ENCODE results near the gene ELFN1. TPM values are rescaled to one million over a fixed set of nuclear protein-coding genes. Genes with fewer than 3 reads are reported as not detected.

Gene ELFN1
- total and polyA plus RNA-seq, 10 of the 15 experiments (the other 5 are each of a cell fraction or from before 2014, with no cell fraction given), result 0.04 TPM; not detected in 9

DNA sequence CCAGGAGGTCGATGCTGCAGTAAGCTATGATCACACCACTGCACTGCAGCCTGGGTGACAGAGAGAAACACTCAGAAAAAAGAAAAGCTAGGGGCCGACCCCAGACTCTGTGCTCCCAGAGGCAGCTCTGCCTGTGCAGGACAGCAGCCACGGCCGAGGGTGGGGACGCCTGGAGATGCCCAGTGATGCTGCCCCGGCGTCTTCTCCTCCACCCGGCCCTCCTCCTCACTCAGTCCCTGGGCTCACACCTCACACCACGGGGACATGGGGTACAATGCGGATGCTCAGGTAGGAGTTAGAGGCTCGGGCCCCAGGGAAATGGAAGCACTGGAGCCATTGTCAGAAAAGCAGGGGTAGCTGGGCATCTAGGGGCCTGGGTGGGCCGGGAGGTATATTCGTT, 46.3 kb upstream of the ELFN1 start:
- BruUV-seq (replicated peaks), result no TSS peak

DNA sequence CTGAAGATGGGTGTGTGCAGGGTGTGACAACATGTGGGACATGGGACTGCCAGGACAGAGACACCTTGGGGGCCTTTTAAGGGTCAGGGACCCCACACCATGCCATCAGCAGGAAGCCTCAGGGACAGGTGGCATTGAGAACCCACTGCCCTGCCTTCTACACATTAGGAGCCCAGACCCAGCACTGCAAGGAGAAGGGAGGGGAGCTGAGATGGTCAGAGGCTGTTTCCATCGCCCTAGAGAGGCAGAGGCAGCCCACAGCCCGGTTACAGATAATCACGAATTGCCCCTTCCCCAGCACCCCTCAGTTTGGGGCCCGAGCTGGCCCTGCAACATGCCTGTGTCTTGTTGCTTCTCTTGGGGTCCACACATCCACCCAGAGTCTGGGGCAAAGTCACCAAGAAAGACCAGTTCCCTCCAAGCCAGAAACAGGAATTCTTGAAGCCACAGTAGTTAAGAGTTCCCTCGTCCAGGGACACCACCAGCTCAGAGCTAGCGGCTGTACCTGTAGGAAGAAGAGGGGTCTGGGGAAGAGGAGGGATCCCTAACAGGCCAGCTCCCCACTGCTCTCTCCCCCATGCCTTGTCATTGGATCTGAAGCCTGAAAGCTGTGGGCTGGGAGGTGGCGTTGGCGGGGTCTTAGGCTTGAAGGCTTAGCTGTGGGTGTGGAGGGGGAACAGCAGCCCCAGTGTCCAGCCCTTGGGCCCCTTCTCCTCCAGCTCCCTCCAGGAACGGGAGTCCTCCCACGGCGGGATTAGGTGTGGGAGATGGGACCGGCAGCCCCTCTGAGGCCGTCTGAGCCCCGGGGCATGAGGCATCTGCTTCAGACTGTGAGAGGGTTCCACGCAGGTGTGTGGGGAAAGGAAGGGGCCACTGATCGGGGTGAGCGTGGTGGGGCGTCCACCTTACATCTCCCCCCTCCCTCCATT, 44.8 kb upstream of the ELFN1 start:
- no peaks in the 10 kb centered on the region for H4K20me1 ChIP-seq (ENCODE audit: control insufficient read depth, insufficient read depth)
- no peak overlapping the region for H2AFZ ChIP-seq (ENCODE audit: control insufficient read depth, low read depth, low read length)
- RAD21 ChIA-PET (ENCODE audit: unreplicated experiment), result no interaction called here
- FAIRE-seq (no peak), DNase-seq (ENCODE audit: low read depth, low spot score) (no peak), ATAC-seq (no peak)
- no peak overlapping the region for H3K4me3 ChIP-seq
- 30% methylated on average over 18 of the region's 18 CpGs for WGBS (ENCODE audit: insufficient coverage, insufficient replicate concordance, low lambda C conversion rate, missing lambda C conversion rate)
- intact Hi-C loops (cut with micrococcal nuclease; ENCODE audit: unreplicated experiment) (no loop called here), in situ Hi-C loops (cut with MboI) (no loop called here)
- H3K27ac ChIP-seq (ENCODE audit: control insufficient read depth, insufficient read depth), result no peak overlapping the region
- no peak overlapping the region for H3K4me2 ChIP-seq (ENCODE audit: control insufficient read depth, insufficient read depth)
- CTCF ChIA-PET, result interaction anchor here (0.6 kb wide), 1 partner anchor 171 kb away, joined by 3 read pairs; no protein-coding TSS in a partner anchor
- no peaks in the 10 kb centered on the region for H3K79me2 ChIP-seq (ENCODE audit: control insufficient read depth, insufficient read depth, low read length)
- H3K36me3 ChIP-seq (ENCODE audit: control insufficient read depth in 2 of 2, insufficient read depth in 2 of 2, low read length in 1 of 2), result no peaks in the 10 kb centered on the region
- POLR2A ChIA-PET, result no interaction called here
- no peaks in the 10 kb centered on the region for H3K4me1 ChIP-seq (ENCODE audit: control insufficient read depth, insufficient read depth, low read length)
- H3K9me3 ChIP-seq (replicated peaks; ENCODE audit: control insufficient read depth, insufficient read depth, low read length), result no peaks in the 10 kb centered on the region
- SMC1A ChIA-PET (ENCODE audit: uncharacterized antibody, unreplicated experiment), result no interaction called here
- no peak overlapping the region for H3K9ac ChIP-seq (ENCODE audit: control insufficient read depth, insufficient read depth, low read length)
- no peaks in the 10 kb centered on the region for H3K27me3 ChIP-seq (replicated peaks in 1 of 2; ENCODE audit: control insufficient read depth in 2 of 2, insufficient read depth in 2 of 2, low read length in 1 of 2)
- TF ChIP-seq CHD1 (IDR thresholded peaks at IDR 0.05; ENCODE audit: low read depth, low read length) (no peak), ZNF622 (IDR thresholded peaks at IDR 0.05) (no peak), NR2F1 (conservative IDR thresholded peaks at IDR 0.05) (no peak), SUPT20H (IDR thresholded peaks at IDR 0.05; ENCODE audit: borderline replicate concordance, control insufficient read depth, low read depth, low read length) (no peak)
- BruUV-seq (replicated peaks), result no TSS peak

More for the DNA sequence above, 46.3 kb upstream of the ELFN1 start:
- FAIRE-seq (no peak), DNase-seq (ENCODE audit: low read depth, low spot score) (no peak), ATAC-seq (no peak)
- Histone ChIP-seq H3K36me3 (ENCODE audit: control insufficient read depth in 2 of 2, insufficient read depth in 2 of 2, low read length in 1 of 2) (no peaks in the 10 kb centered on the region), H2AFZ (ENCODE audit: control insufficient read depth, low read depth, low read length) (no peak overlapping the region), H3K4me1 (ENCODE audit: control insufficient read depth, insufficient read depth, low read length) (no peaks in the 10 kb centered on the region), H3K4me3 (no peak overlapping the region), H3K4me2 (ENCODE audit: control insufficient read depth, insufficient read depth) (no peak overlapping the region), H3K9me3 (replicated peaks; ENCODE audit: control insufficient read depth, insufficient read depth, low read length) (peaks cover 1% of the 10 kb centered on the region; the same call in 1 of the 3 replicates), H3K79me2 (ENCODE audit: control insufficient read depth, insufficient read depth, low read length) (no peaks in the 10 kb centered on the region), H3K9ac (ENCODE audit: control insufficient read depth, insufficient read depth, low read length) (no peak overlapping the region), H3K27me3 (replicated peaks in 1 of 2; ENCODE audit: control insufficient read depth in 2 of 2, insufficient read depth in 2 of 2, low read length in 1 of 2) (no peaks in the 10 kb centered on the region), H4K20me1 (ENCODE audit: control insufficient read depth, insufficient read depth) (no peaks in the 10 kb centered on the region), H3K27ac (ENCODE audit: control insufficient read depth, insufficient read depth) (no peak overlapping the region)
- RAD21 ChIA-PET (ENCODE audit: unreplicated experiment), result no interaction called here
- in situ Hi-C loops (cut with MboI), result no loop called here
- no peak for TF ChIP-seq WRNIP1 (IDR thresholded peaks at IDR 0.05; ENCODE audit: borderline replicate concordance, low read depth, low read length)
- TF ChIP-seq FOS (IDR thresholded peaks at IDR 0.05; ENCODE audit: borderline replicate concordance, extremely low read depth, insufficient read length), result no peak
- TF ChIP-seq GATAD2B (conservative IDR thresholded peaks at IDR 0.05; ENCODE audit: low read depth), result no peak
- TF ChIP-seq RFX5 (IDR thresholded peaks at IDR 0.05; ENCODE audit: low read depth, low read length), result no peak
- no peak for TF ChIP-seq RB1 (IDR thresholded peaks at IDR 0.05; ENCODE audit: borderline replicate concordance)
- CTCF ChIA-PET, result no interaction called here
- SMC1A ChIA-PET (ENCODE audit: uncharacterized antibody, unreplicated experiment), result no interaction called here
- intact Hi-C loops (cut with micrococcal nuclease; ENCODE audit: unreplicated experiment), result no loop called here
- POLR2A ChIA-PET, result no interaction called here
- 28% methylated on average over 13 of the region's 13 CpGs for WGBS (ENCODE audit: insufficient coverage, insufficient replicate concordance, low lambda C conversion rate, missing lambda C conversion rate)

Measured in GM12878 (cell line).